Liver (tissue), 9 donors: ENCODE data around the gene RNF181. TPM values are rescaled to one million over a fixed set of nuclear protein-coding genes. Genes with fewer than 3 reads are reported as not detected.

Experiments used
- DNase-seq: peaks from one replicate; pipeline ENCODE4 v3.0.0-alpha.2; 2017; ENCODE audit warnings: low spot score
- H3K27ac ChIP-seq, 2 donors: one replicate each; pipeline ENCODE4 v1.7.0; 2013; ENCODE audit warnings: inconsistent platforms in 2 of 2, low read length in 2 of 2, control low read depth in 1 of 2, low read depth in 1 of 2, mild to moderate bottlenecking in 1 of 2
- H3K27me3 ChIP-seq, 4 donors: one replicate each; pipeline versions ENCODE4 v1.6.1 to v1.7.0; 2013; ENCODE audit warnings: low read length in 3 of 4, inconsistent platforms in 1 of 4, mild to moderate bottlenecking in 1 of 4, moderate library complexity in 1 of 4; ENCODE audit not compliant: control insufficient read depth in 4 of 4, insufficient read depth in 4 of 4
- H3K36me3 ChIP-seq, 4 donors: one replicate each; pipeline versions ENCODE4 v1.6.1 to v1.7.0; 2013; ENCODE audit warnings: low read length in 3 of 4, mild to moderate bottlenecking in 3 of 4, low read depth in 1 of 4, moderate library complexity in 1 of 4; ENCODE audit not compliant: control insufficient read depth in 4 of 4, insufficient read depth in 3 of 4
- H3K4me1 ChIP-seq, 4 donors: one replicate each; pipeline versions ENCODE4 v1.6.1 to v1.7.0; 2013; ENCODE audit warnings: low read length in 3 of 4, mild to moderate bottlenecking in 3 of 4, moderate library complexity in 1 of 4; ENCODE audit not compliant: control insufficient read depth in 4 of 4, insufficient read depth in 4 of 4
- H3K4me3 ChIP-seq, 3 donors: one replicate each; pipeline versions ENCODE4 v1.6.1 to v1.7.0; 2013; ENCODE audit warnings: low read length in 3 of 3, control low read depth in 1 of 3, low read depth in 1 of 3, mild to moderate bottlenecking in 1 of 3
- H3K9ac ChIP-seq, 2 donors: one replicate each; pipeline ENCODE4 v1.7.0; 2013; ENCODE audit warnings: low read length in 2 of 2, mild to moderate bottlenecking in 2 of 2, moderate library complexity in 2 of 2, control low read depth in 1 of 2, low read depth in 1 of 2
- H3K9me3 ChIP-seq, 4 donors: one replicate each; pipeline versions ENCODE4 v1.6.1 to v1.7.0; 2013; ENCODE audit warnings: low read length in 3 of 4; ENCODE audit not compliant: control insufficient read depth in 4 of 4
- EGR1 ChIP-seq, 2 donors: IDR thresholded peaks; 2 replicates each; pipeline ENCODE4 v1.6.1; 2016 to 2018; ENCODE audit warnings: antibody characterized with exemption in 2 of 2, low read depth in 2 of 2
- FOXA1 ChIP-seq: IDR thresholded peaks from 2 replicates; pipeline ENCODE4 v1.6.1; 2016; ENCODE audit warnings: antibody characterized with exemption
- FOXA2 ChIP-seq: IDR thresholded peaks from 2 replicates; pipeline ENCODE4 v1.6.1; 2016; ENCODE audit warnings: antibody characterized with exemption
- GABPA ChIP-seq, 2 donors: IDR thresholded peaks in 1 of 2; conservative IDR thresholded peaks in 1 of 2; 2 replicates each; pipeline ENCODE4 v1.6.1; 2016; ENCODE audit warnings: antibody characterized with exemption in 2 of 2, mild to moderate bottlenecking in 1 of 2, moderate library complexity in 1 of 2
- HNF4A ChIP-seq, 2 donors: conservative IDR thresholded peaks; 2 replicates each; pipeline ENCODE4 v1.6.1; 2016; ENCODE audit warnings: antibody characterized with exemption in 2 of 2, mild to moderate bottlenecking in 2 of 2
- HNF4G ChIP-seq: IDR thresholded peaks from 2 replicates; pipeline ENCODE4 v1.6.1; 2016; ENCODE audit warnings: antibody characterized with exemption
- JUND ChIP-seq, 2 donors: IDR thresholded peaks; 2 replicates each; pipeline ENCODE4 v1.6.1; 2016; ENCODE audit warnings: antibody characterized with exemption in 2 of 2
- NR2F2 ChIP-seq: IDR thresholded peaks from 2 replicates; pipeline ENCODE4 v1.6.1; 2016; ENCODE audit warnings: antibody characterized with exemption
- RAD21 ChIP-seq, 2 donors: IDR thresholded peaks; 2 replicates each; pipeline ENCODE4 v1.6.1; 2016; ENCODE audit warnings: antibody characterized with exemption in 2 of 2, mild to moderate bottlenecking in 2 of 2
- RXRA ChIP-seq, 2 donors: IDR thresholded peaks; 2 replicates each; pipeline ENCODE4 v1.6.1; 2017 to 2018; ENCODE audit warnings: antibody characterized with exemption in 2 of 2, mild to moderate bottlenecking in 1 of 2
- SP1 ChIP-seq: IDR thresholded peaks from 2 replicates; pipeline ENCODE4 v1.6.1; 2018; ENCODE audit warnings: antibody characterized with exemption, mild to moderate bottlenecking
- TAF1 ChIP-seq: conservative IDR thresholded peaks from 2 replicates; pipeline ENCODE4 v1.6.1; 2016; ENCODE audit warnings: antibody characterized with exemption, mild to moderate bottlenecking
- YY1 ChIP-seq: IDR thresholded peaks from 2 replicates; pipeline ENCODE4 v1.6.1; 2016; ENCODE audit warnings: antibody characterized with exemption, mild to moderate bottlenecking
- WGBS: extraction: QIAGEN DNeasy Blood & Tissue Kit; methylation state at CpG from one replicate; pipeline ENCODE4 v1.1.7; 2013; 5-methylcytosine and 5-hydroxymethylcytosine counted together
- polyA plus RNA-seq, 2 donors: library from polyadenylated mRNA; stranded (reverse) in 1 of 2; unstranded in 1 of 2; fragments of 200-250 nt in 1 of 2; fragments of >200 nt in 1 of 2; fragmentation: Nextera tagmentation in 1 of 2; extraction: Ambion mirVana in 1 of 2; gene quantifications; one replicate each; pipeline versions ENCODE4 v1.2.1 to v1.2.3, GENCODE V29; 2013 to 2015
- total RNA-seq, 2 donors: library from RNA; depleted of rRNA; stranded (reverse); fragments of >200 nt; gene quantifications; one replicate each; pipeline ENCODE4 v1.2.3, GENCODE V29; 2014
- TF ChIP-seq, protein P1 (sequence below): IDR thresholded peaks from 2 replicates; pipeline ENCODE4 v1.6.1; 2016; ENCODE audit warnings: antibody characterized with exemption
- TF ChIP-seq, protein P2 (sequence below): IDR thresholded peaks from 2 replicates; pipeline ENCODE4 v1.6.1; 2016; ENCODE audit warnings: antibody characterized with exemption
- TF ChIP-seq, protein P3 (sequence below): IDR thresholded peaks from 2 replicates; pipeline ENCODE4 v1.6.1; 2016; ENCODE audit warnings: antibody characterized with exemption, mild to moderate bottlenecking
- TF ChIP-seq, protein P4 (sequence below): fragments of 150-350 bp; IDR thresholded peaks from 2 replicates; pipeline ENCODE4 v1.5.1; 2017; ENCODE audit warnings: improper control_type of control experiment, low read depth, low read length; ENCODE audit not compliant: missing input control
- TF ChIP-seq, protein P5 (sequence below): IDR thresholded peaks from 2 replicates; pipeline ENCODE4 v1.6.1; 2016; ENCODE audit warnings: antibody characterized with exemption
- donor health status: healthy.
- donor health status: healthy.
- donor health status: healthy.
- donor health status: healthy.
- donor health status: healthy.

RNF181 gene
- total and polyA plus RNA-seq, 4 donors = 101 to 195 (median 114) TPM

DNA sequence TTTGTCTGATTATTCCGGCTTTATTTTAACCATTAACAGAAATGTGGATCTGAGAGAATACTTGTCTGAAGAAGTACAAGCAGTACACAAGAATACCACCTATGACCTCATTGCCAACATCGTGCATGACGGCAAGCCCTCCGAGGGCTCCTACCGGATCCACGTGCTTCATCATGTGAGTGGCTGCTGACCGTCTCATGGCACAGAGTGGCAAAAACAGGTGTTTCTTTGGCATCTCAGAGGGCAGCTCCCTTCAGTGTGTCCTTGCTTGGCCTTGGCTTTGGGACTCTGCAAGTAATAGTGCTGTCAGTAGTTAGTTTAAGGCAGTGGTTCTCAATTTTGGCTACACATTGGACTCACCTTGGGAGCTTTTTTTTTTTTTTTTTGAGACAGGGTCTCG, 49.4 kb downstream of the RNF181 start:
- H3K9me3 ChIP-seq = no peaks in the 10 kb centered on the region
- no peak overlapping the region for H3K27ac ChIP-seq
- no peak overlapping the region for H3K4me3 ChIP-seq
- DNase-seq = no peak
- peaks cover 17 to 86% (median 71%) of the 10 kb centered on the region in 4 donors for H3K36me3 ChIP-seq
- no peaks in the 10 kb centered on the region for H3K4me1 ChIP-seq
- WGBS = 94% methylated on average over 8 of the region's 8 CpGs
- H3K9ac ChIP-seq = no peak overlapping the region
- no peaks in the 10 kb centered on the region for H3K27me3 ChIP-seq
- TF ChIP-seq FOXA2 = no peak
- no peak for TF ChIP-seq RXRA (IDR thresholded peaks at IDR 0.05)
- no peak for TF ChIP-seq SP1
- no peak for TF ChIP-seq TAF1
- TF ChIP-seq, protein P1, sequence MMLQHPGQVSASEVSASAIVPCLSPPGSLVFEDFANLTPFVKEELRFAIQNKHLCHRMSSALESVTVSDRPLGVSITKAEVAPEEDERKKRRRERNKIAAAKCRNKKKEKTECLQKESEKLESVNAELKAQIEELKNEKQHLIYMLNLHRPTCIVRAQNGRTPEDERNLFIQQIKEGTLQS = no peak
- TF ChIP-seq NR2F2 = no peak
- TF ChIP-seq, protein P2, sequence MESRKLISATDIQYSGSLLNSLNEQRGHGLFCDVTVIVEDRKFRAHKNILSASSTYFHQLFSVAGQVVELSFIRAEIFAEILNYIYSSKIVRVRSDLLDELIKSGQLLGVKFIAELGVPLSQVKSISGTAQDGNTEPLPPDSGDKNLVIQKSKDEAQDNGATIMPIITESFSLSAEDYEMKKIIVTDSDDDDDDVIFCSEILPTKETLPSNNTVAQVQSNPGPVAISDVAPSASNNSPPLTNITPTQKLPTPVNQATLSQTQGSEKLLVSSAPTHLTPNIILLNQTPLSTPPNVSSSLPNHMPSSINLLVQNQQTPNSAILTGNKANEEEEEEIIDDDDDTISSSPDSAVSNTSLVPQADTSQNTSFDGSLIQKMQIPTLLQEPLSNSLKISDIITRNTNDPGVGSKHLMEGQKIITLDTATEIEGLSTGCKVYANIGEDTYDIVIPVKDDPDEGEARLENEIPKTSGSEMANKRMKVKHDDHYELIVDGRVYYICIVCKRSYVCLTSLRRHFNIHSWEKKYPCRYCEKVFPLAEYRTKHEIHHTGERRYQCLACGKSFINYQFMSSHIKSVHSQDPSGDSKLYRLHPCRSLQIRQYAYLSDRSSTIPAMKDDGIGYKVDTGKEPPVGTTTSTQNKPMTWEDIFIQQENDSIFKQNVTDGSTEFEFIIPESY = no peak
- TF ChIP-seq RAD21 (IDR thresholded peaks at IDR 0.05) = no peak
- TF ChIP-seq HNF4A (conservative IDR thresholded peaks at IDR 0.05) = no peak
- TF ChIP-seq, protein P3, sequence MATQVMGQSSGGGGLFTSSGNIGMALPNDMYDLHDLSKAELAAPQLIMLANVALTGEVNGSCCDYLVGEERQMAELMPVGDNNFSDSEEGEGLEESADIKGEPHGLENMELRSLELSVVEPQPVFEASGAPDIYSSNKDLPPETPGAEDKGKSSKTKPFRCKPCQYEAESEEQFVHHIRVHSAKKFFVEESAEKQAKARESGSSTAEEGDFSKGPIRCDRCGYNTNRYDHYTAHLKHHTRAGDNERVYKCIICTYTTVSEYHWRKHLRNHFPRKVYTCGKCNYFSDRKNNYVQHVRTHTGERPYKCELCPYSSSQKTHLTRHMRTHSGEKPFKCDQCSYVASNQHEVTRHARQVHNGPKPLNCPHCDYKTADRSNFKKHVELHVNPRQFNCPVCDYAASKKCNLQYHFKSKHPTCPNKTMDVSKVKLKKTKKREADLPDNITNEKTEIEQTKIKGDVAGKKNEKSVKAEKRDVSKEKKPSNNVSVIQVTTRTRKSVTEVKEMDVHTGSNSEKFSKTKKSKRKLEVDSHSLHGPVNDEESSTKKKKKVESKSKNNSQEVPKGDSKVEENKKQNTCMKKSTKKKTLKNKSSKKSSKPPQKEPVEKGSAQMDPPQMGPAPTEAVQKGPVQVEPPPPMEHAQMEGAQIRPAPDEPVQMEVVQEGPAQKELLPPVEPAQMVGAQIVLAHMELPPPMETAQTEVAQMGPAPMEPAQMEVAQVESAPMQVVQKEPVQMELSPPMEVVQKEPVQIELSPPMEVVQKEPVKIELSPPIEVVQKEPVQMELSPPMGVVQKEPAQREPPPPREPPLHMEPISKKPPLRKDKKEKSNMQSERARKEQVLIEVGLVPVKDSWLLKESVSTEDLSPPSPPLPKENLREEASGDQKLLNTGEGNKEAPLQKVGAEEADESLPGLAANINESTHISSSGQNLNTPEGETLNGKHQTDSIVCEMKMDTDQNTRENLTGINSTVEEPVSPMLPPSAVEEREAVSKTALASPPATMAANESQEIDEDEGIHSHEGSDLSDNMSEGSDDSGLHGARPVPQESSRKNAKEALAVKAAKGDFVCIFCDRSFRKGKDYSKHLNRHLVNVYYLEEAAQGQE = no peak
- no peak for TF ChIP-seq EGR1 (IDR thresholded peaks at IDR 0.05; ENCODE audit: low read depth in 2 of 2)
- no peak for TF ChIP-seq FOXA1
- no peak for TF ChIP-seq YY1
- no peak for TF ChIP-seq JUND (IDR thresholded peaks at IDR 0.05)
- TF ChIP-seq, protein P4, sequence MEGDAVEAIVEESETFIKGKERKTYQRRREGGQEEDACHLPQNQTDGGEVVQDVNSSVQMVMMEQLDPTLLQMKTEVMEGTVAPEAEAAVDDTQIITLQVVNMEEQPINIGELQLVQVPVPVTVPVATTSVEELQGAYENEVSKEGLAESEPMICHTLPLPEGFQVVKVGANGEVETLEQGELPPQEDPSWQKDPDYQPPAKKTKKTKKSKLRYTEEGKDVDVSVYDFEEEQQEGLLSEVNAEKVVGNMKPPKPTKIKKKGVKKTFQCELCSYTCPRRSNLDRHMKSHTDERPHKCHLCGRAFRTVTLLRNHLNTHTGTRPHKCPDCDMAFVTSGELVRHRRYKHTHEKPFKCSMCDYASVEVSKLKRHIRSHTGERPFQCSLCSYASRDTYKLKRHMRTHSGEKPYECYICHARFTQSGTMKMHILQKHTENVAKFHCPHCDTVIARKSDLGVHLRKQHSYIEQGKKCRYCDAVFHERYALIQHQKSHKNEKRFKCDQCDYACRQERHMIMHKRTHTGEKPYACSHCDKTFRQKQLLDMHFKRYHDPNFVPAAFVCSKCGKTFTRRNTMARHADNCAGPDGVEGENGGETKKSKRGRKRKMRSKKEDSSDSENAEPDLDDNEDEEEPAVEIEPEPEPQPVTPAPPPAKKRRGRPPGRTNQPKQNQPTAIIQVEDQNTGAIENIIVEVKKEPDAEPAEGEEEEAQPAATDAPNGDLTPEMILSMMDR = no peak
- TF ChIP-seq, protein P5, sequence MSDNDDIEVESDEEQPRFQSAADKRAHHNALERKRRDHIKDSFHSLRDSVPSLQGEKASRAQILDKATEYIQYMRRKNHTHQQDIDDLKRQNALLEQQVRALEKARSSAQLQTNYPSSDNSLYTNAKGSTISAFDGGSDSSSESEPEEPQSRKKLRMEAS = no peak
- no peak for TF ChIP-seq HNF4G
- no peak for TF ChIP-seq GABPA (IDR thresholded peaks at IDR 0.05 in 1 of 2, conservative IDR thresholded peaks at IDR 0.05 in 1 of 2)
